Neural progenitor cell (in vitro differentiated cells): Measurements from ENCODE around the gene SNX20. TPM values are rescaled to one million over a fixed set of nuclear protein-coding genes. Genes with fewer than 3 reads are reported as not detected.

ENCODE experiments used
- DNase-seq: peaks from one replicate; pipeline ENCODE4 v3.0.0-alpha.2; 2016; ENCODE audit warnings: low spot score
- H2AFZ ChIP-seq: fragments of 200-600 bp; sonication (generic); replicated peaks from 2 replicates; pipeline ENCODE4 v1.6.1; 2016; ENCODE audit warnings: antibody characterized with exemption
- H3F3A ChIP-seq: fragments of 200-600 bp; sonication (generic); 2 replicates; pipeline ENCODE4 v1.6.1; 2016; ENCODE audit warnings: antibody characterized with exemption, low read depth
- H3K27ac ChIP-seq: fragments of 200-600 bp; sonication (generic); 2 replicates; pipeline ENCODE4 v1.5.1; 2016; ENCODE audit warnings: mild to moderate bottlenecking
- H3K27me3 ChIP-seq: fragments of 200-600 bp; sonication (generic); 2 replicates; pipeline ENCODE4 v1.6.1; 2016; ENCODE audit warnings: mild to moderate bottlenecking, moderate library complexity
- H3K36me3 ChIP-seq: fragments of 200-600 bp; sonication (generic); 2 replicates; pipeline ENCODE4 v1.5.1; 2016
- H3K4me1 ChIP-seq: fragments of 200-600 bp; sonication (generic); 2 replicates; pipeline ENCODE4 v1.6.1; 2016; ENCODE audit warnings: mixed run types
- H3K4me2 ChIP-seq: fragments of 200-600 bp; sonication (generic); 2 replicates; pipeline ENCODE4 v1.6.1; 2016
- H3K4me3 ChIP-seq: fragments of 200-600 bp; sonication (generic); 2 replicates; pipeline ENCODE4 v1.5.1; 2016
- H3K79me2 ChIP-seq: fragments of 200-600 bp; sonication (generic); 2 replicates; pipeline ENCODE4 v1.6.1; 2016; ENCODE audit warnings: low read depth
- H3K9ac ChIP-seq: fragments of 200-600 bp; sonication (generic); 2 replicates; pipeline ENCODE4 v1.6.1; 2016
- H3K9me3 ChIP-seq: fragments of 200-600 bp; sonication (generic); 2 replicates; pipeline ENCODE4 v1.5.1; 2016; ENCODE audit warnings: low read depth
- H4K20me1 ChIP-seq: fragments of 200-600 bp; sonication (generic); 2 replicates; pipeline ENCODE4 v1.6.1; 2016; ENCODE audit warnings: low read depth
- H3K27ac Mint-ChIP-seq: 3 replicates; pipeline ENCODE4 v1.8.0; 2021; ENCODE audit warnings: mixed read lengths
- H3K27me3 Mint-ChIP-seq: 2 replicates; pipeline ENCODE4 v1.8.0; 2022; ENCODE audit warnings: low read depth, mild to moderate bottlenecking, inconsistent platforms, moderate library complexity, mixed read lengths; ENCODE audit not compliant: insufficient read depth
- H3K36me3 Mint-ChIP-seq: 3 replicates; pipeline ENCODE4 v1.8.0; 2021; ENCODE audit warnings: mixed read lengths
- H3K4me1 Mint-ChIP-seq: 3 replicates; pipeline ENCODE4 v1.8.0; 2021; ENCODE audit warnings: mixed read lengths
- H3K4me3 Mint-ChIP-seq: 3 replicates; pipeline ENCODE4 v1.8.0; 2021; ENCODE audit warnings: mild to moderate bottlenecking, moderate library complexity, mixed read lengths
- H3K9me3 Mint-ChIP-seq: 3 replicates; pipeline ENCODE4 v1.8.0; 2020; ENCODE audit warnings: mixed read lengths
- EZH2 ChIP-seq: fragments of 200-600 bp; sonication (generic); IDR thresholded peaks from 2 replicates; pipeline ENCODE4 v1.6.1; 2017; ENCODE audit warnings: antibody characterized with exemption, mild to moderate bottlenecking, moderate library complexity
- EZH2phosphoT487 ChIP-seq: fragments of 200-600 bp; sonication (generic); IDR thresholded peaks from 2 replicates; pipeline ENCODE4 v1.6.1; 2017; ENCODE audit warnings: antibody characterized with exemption
- total RNA-seq: library from RNA; depleted of rRNA; stranded (reverse); fragments of >200 nt; gene quantifications from 2 replicates; pipeline ENCODE4 v1.2.3, GENCODE V29; 2015; ENCODE audit warnings: low replicate concordance
- TF ChIP-seq, protein P1 (sequence below): fragments of 200-600 bp; sonication (generic); IDR thresholded peaks from 2 replicates; pipeline ENCODE4 v1.5.1; 2017; ENCODE audit warnings: antibody characterized with exemption, mild to moderate bottlenecking

Gene SNX20
- total RNA-seq, 1 donor from 2014 or later = not detected

- no peaks in the 10 kb centered on the region for H3K79me2 ChIP-seq
- no peaks in the 10 kb centered on the region for H4K20me1 ChIP-seq
- peaks cover 14% of the 10 kb centered on the region for H3K27me3 Mint-ChIP-seq
- DNase-seq = no peak
- peaks cover 21% of the 10 kb centered on the region for H3K9me3 Mint-ChIP-seq
- H3K9ac ChIP-seq = no peak overlapping the region
- peaks cover 8% of the 10 kb centered on the region for H3F3A ChIP-seq
- no peaks in the 10 kb centered on the region for H3K36me3 ChIP-seq
- H3K27me3 ChIP-seq = peaks cover 11% of the 10 kb centered on the region
- H3K27ac ChIP-seq = no peak overlapping the region
- no peak overlapping the region for H2AFZ ChIP-seq
- no peak overlapping the region for H3K4me3 ChIP-seq
- H3K36me3 Mint-ChIP-seq = peaks cover 15% of the 10 kb centered on the region
- TF ChIP-seq EZH2phosphoT487 = no peak
- TF ChIP-seq, protein P1, sequence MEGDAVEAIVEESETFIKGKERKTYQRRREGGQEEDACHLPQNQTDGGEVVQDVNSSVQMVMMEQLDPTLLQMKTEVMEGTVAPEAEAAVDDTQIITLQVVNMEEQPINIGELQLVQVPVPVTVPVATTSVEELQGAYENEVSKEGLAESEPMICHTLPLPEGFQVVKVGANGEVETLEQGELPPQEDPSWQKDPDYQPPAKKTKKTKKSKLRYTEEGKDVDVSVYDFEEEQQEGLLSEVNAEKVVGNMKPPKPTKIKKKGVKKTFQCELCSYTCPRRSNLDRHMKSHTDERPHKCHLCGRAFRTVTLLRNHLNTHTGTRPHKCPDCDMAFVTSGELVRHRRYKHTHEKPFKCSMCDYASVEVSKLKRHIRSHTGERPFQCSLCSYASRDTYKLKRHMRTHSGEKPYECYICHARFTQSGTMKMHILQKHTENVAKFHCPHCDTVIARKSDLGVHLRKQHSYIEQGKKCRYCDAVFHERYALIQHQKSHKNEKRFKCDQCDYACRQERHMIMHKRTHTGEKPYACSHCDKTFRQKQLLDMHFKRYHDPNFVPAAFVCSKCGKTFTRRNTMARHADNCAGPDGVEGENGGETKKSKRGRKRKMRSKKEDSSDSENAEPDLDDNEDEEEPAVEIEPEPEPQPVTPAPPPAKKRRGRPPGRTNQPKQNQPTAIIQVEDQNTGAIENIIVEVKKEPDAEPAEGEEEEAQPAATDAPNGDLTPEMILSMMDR = no peak
- TF ChIP-seq EZH2 = no peak
- no peak overlapping the region for H3K4me2 ChIP-seq
- H3K4me3 Mint-ChIP-seq = no peak overlapping the region
- H3K4me1 Mint-ChIP-seq = peaks cover 18% of the 10 kb centered on the region
- H3K4me1 ChIP-seq = peaks cover 6% of the 10 kb centered on the region
- peaks cover 2% of the 10 kb centered on the region for H3K9me3 ChIP-seq
- peak overlapping the region; percentile 78 for H3K27ac Mint-ChIP-seq
Observed at GRCh38 chr16:50666658-50667496, 14.2 kb downstream of the SNX20 start.

GRCh38 chr16:50665128-50665878 lies 15.8 kb downstream of the SNX20 start:
- H4K20me1 ChIP-seq = no peaks in the 10 kb centered on the region
- no peak overlapping the region for H3K27ac ChIP-seq
- Mint-ChIP-seq H3K9me3 (peaks cover 9% of the 10 kb centered on the region), H3K4me1 (peaks cover 18% of the 10 kb centered on the region), H3K27me3 (peaks cover 11% of the 10 kb centered on the region), H3K4me3 (peak overlapping the region; percentile 33), H3K36me3 (peaks cover 5% of the 10 kb centered on the region), H3K27ac (no peak overlapping the region)
- no peaks in the 10 kb centered on the region for H3K36me3 ChIP-seq
- TF ChIP-seq EZH2phosphoT487 = peak; percentile 37
- no peak for TF ChIP-seq EZH2
- TF ChIP-seq, protein P1 = peak; percentile 95
- no peak overlapping the region for H3K9ac ChIP-seq
- H3F3A ChIP-seq = peaks cover 8% of the 10 kb centered on the region
- peak overlapping the region; percentile 31 for H3K4me3 ChIP-seq
- peaks cover 11% of the 10 kb centered on the region for H3K27me3 ChIP-seq
- H3K9me3 ChIP-seq = no peaks in the 10 kb centered on the region
- H2AFZ ChIP-seq = peak overlapping the region; percentile 93
- DNase-seq = peak; percentile 88
- H3K4me2 ChIP-seq = peak overlapping the region; percentile 69
- peaks cover 6% of the 10 kb centered on the region for H3K4me1 ChIP-seq
- no peaks in the 10 kb centered on the region for H3K79me2 ChIP-seq

DNA sequence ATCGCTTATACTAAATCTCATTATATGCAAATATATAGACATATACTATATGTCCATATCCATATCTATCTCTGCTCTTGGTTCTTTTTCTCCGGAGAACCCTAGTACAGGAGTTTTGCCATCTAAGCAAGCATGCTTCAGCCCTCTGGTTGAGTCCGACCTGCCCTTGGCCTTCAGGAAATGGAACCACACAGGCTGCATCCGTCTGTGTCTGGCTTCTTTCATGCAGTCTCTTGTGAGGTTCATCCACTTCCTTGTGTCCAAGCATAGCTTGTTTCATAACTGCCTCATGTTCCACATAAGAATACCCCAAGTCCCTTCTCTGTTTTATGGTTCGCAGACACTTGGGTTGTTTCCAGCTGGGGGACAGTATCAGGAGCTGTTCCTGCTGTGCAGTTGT lies 16.8 kb downstream of the SNX20 start:
- no peak overlapping the region for H3K4me2 ChIP-seq
- peaks cover 6% of the 10 kb centered on the region for H3K4me1 ChIP-seq
- no peak overlapping the region for H3K27ac Mint-ChIP-seq
- no peak overlapping the region for H3K27ac ChIP-seq
- no peak overlapping the region for H3K9ac ChIP-seq
- H3K27me3 Mint-ChIP-seq = peaks cover 14% of the 10 kb centered on the region
- no peaks in the 10 kb centered on the region for H3K9me3 ChIP-seq
- H3K4me3 Mint-ChIP-seq = no peak overlapping the region
- no peak overlapping the region for H3K4me3 ChIP-seq
- no peak overlapping the region for H2AFZ ChIP-seq
- no peaks in the 10 kb centered on the region for H4K20me1 ChIP-seq
- peaks cover 5% of the 10 kb centered on the region for H3K36me3 Mint-ChIP-seq
- H3F3A ChIP-seq = peaks cover 8% of the 10 kb centered on the region
- no peak for DNase-seq
- no peaks in the 10 kb centered on the region for H3K79me2 ChIP-seq
- TF ChIP-seq EZH2 = no peak
- TF ChIP-seq, protein P1 = no peak
- TF ChIP-seq EZH2phosphoT487 = no peak
- peaks cover 5% of the 10 kb centered on the region for H3K9me3 Mint-ChIP-seq
- no peaks in the 10 kb centered on the region for H3K36me3 ChIP-seq
- peaks cover 18% of the 10 kb centered on the region for H3K4me1 Mint-ChIP-seq
- H3K27me3 ChIP-seq = peaks cover 11% of the 10 kb centered on the region
